Measurements from ENCODE around the gene ZNF536.
"Not testable (repeated sequence)": the region's sequence is repeated elsewhere in the genome, so short reads cannot be mapped to it uniquely, and the experiment has no call there.

The ZNF536 gene

GRCh38 chr19:30341611-30342201 is 30.5 kb upstream of the ZNF536 start:
- DNase-seq (ENCODE audit: low read depth in 2 of 2): no peak

DNA sequence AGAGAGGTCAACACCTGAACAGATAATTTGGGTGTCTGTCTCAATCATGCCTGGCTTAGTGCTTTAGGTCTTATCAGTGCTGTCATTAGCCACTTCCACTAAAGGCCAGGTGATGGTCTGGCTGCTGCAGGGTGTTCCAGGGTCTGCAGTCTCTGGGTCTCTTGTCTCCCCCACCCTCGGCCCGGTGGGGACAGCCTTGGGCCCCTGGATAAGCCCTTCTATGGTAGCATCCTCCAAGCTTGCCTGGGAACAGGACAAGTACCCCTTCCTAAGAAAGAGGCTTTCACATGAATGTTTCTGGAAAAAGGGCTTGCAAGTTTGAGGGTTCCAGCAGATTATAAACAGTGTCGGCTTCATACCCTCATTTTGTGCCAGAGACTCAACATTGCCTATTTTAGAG is 29.3 kb upstream of the ZNF536 start:
- no peak for DNase-seq (ENCODE audit: low read depth in 2 of 2)

GRCh38 chr19:30344446-30345425 is 27.4 kb upstream of the ZNF536 start:
- no peak for DNase-seq (ENCODE audit: low read depth in 2 of 2)

DNA sequence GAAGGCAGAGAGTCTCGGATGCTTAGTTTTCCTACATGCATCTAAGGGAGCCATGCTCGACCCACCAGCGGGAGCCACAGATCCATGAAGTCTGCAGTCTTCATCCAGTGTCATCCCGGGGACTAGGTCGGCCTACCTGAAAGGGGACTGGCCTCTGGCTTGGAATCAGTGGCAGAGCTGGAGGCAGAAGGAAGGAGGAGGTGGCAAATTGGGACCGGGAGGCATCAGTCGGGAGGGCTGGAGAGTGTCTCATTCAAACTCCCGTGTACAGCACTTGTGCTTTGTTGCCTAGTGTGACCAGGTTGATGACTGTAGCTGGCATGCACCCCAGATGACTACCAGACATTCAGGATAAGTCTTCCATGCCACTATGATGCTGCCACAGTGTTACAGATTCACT is 26.5 kb upstream of the ZNF536 start:
- DNase-seq (ENCODE audit: low read depth in 2 of 2): no peak

DNA sequence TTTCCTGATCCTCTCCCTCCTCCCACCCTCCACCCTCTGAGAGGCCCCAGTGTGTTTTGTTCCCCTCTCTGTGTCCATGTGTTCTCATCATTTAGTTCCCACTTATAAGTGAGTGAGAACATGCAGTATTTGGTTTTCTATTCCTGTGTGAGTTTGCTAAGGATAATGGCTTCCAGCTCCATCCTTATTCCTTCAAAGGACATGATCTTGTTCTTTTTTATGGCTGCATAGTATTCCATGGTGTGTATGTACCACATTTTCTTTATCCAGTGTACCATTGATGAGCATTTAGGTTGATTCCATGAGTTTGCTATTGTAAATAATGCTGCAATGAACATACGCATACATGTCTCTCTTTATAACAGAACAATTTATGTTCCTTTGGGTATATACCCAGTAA is 25.7 kb upstream of the ZNF536 start:
- DNase-seq (ENCODE audit: low read depth in 2 of 2): not testable (repeated sequence)

DNA sequence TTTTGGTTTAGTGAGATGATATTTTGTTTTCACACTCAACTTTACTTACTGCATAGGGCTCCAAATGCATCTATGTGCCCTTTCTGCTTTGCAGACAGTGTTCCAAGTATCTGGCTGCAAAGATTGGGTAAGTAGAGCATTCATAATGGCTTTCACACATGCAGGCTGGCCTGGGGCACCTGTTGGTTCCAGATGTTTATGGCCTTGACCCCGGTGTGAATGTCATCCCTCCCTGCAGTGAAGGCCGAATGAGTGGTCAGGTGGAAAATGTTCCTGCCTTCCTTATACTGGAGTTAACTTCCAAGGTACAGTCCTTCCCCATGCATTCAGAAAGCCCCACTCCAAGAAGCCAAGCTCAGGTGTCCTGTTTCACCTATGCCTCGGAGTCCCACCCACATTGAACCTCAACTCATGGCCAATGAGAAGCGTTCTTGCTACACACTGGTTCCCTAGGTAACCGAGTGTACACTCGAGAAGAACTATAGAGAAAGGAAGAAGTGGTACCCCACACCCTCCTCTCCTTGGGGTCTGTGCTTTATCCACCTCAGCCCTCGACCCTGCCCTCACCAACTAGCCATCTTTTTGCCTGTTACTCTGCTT is 23.0 kb upstream of the ZNF536 start:
- no peak for DNase-seq (ENCODE audit: low read depth in 2 of 2)

GRCh38 chr19:30350692-30351663 is 21.2 kb upstream of the ZNF536 start:
- DNase-seq (ENCODE audit: low read depth in 2 of 2): no peak

- DNase-seq (ENCODE audit: low read depth in 2 of 2): no peak
Observed at GRCh38 chr19:30351774-30352173, 20.4 kb upstream of the ZNF536 start.

DNA sequence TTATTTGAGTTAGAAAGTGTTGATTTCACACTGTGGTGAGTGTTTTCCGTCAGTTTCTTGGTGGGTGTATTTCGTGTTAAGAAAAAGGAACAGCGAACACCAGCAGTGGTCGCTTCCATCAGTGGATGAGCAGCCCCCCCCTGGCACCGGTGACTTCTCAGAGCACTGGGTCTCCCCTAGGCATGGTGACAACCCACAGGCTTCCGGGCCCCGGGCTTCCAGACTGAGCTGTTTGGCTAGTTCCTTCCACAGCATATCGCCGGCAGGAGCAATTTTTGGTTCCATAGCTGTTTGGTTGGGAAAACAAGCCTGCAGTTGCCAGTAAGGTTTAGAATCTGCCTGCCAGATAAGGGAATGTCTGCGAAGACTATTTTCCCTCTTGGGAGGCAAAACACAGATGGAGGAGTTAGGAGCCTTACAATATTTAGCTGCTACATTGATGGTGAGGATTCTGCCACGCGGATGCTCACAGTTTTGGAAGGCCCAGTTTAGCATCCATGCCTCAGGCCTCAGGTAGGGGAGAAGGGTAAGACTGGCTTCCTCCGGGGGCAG is 18.7 kb upstream of the ZNF536 start:
- no peak for DNase-seq (ENCODE audit: low read depth in 2 of 2)

GRCh38 chr19:30355586-30355985 is 16.6 kb upstream of the ZNF536 start:
- no peak for DNase-seq (ENCODE audit: low read depth in 2 of 2)

GRCh38 chr19:30356951-30357579 is 15.1 kb upstream of the ZNF536 start:
- no peak for DNase-seq (ENCODE audit: low read depth in 2 of 2)

DNA sequence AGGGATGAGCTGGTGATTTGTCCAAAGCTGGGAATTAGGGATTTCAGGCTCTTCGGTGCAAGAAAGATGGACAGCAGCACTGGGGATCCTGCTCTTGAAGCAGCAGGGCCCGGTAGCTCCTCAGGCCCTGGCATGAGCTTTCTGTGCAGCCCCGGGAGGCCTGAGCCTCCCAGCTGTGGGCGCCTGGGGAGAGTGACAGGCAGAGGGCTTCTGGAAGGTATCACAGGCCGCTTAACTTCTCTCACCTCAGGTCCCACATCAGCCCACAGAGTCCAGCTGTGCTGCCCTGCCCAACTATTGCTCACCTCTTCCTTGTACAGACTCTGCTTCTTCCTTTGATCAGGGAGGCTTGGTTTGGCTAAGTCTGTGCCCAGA is 14.6 kb upstream of the ZNF536 start:
- DNase-seq (ENCODE audit: low read depth in 2 of 2): no peak

GRCh38 chr19:30358319-30358718 is 13.9 kb upstream of the ZNF536 start:
- no peak for DNase-seq (ENCODE audit: low read depth in 2 of 2)

GRCh38 chr19:30358821-30359580 is 13.2 kb upstream of the ZNF536 start:
- DNase-seq (ENCODE audit: low read depth in 2 of 2): no peak

DNA sequence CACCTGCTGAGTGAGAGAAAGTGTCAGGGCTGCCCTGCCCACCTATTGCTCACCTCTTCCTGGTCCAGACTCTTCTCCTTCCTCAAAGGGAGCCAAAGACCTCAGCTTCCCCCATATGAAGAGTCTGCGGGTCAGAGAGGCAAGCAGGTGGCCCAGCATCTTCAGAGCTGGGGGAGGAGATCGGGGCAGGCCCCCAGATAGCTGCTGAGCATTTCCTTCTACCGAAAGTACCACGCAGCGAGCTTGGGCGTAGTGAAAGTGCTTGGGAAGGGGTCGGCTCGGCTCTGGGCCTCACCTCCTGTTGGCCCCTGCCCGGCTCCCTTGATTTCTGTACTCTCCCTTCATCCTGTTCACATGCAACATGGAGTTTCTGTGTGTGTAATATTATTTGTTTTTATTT is 12.2 kb upstream of the ZNF536 start:
- DNase-seq (ENCODE audit: low read depth in 2 of 2): no peak

GRCh38 chr19:30360376-30361106 is 11.6 kb upstream of the ZNF536 start:
- no peak for DNase-seq (ENCODE audit: low read depth in 2 of 2)

GRCh38 chr19:30361107-30361447 is 11.1 kb upstream of the ZNF536 start:
- no peak for DNase-seq (ENCODE audit: low read depth in 2 of 2)

DNA sequence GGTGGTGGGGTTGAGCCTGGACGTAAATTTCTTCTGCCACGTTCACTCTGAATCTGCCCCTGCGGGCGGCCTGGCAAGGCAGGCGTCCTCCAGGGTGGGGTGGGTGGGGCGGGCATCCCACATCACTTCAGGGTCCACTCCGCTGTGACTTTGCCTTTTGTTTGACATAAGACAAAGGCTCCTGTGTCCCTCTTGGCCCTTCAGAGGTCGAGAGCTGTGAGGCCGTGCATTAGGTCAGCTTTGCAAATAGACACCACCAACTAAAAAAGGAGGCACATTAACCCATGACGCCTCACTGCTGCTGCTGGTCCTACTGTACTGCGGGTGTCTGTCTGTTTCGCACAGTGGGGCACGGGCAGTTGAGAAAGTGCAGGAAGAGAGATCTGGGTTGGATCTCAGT is 10.5 kb upstream of the ZNF536 start:
- no peak for DNase-seq (ENCODE audit: low read depth in 2 of 2)

DNA sequence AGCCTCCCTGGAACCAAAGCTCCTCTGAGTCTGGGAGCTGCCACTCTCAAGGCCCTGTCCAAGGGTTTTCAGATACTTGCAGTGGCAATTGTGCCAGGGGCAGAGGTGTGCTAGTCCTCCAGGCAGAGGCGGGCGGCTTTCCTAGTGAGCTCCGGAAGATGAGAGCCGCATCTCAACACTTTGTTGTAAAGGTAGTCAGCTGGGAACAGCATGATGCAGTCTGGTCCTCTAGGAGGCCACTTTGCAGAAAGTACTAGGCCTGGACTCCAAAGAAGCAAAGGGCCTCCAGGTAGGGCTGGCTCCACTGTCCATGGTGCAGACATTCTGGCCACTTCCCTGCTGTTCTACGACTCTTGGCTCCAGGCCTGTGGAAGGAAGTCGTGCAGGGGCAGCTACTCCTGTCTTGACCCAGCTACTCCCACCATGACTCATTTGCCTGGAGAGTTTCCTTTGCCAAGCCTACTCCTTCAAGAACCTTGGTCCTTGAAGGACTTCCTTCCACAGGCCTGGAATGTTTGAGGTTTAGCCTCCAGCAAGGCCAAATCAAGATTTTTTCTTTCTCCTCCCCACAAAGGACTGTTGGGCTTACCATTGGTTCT is 9.9 kb upstream of the ZNF536 start:
- DNase-seq (ENCODE audit: low read depth in 2 of 2): no peak

All from stimulated activated CD4-positive, alpha-beta T cell treated with anti-CD3 and anti-CD28 coated beads, Interleukin-1b, Interleukin-23, amount 100 ng/mL, for 4 hours (primary cell).